Stimulated activated CD8-positive, alpha-beta memory T cell treated with anti-CD3 and anti-CD28 coated beads, Interleukin-15, amount 100 ng/mL, for 24 hours (primary cell): Measurements from ENCODE around the gene ZNF804A.

ENCODE experiments used
- DNase-seq: peaks from one replicate; pipeline ENCODE4 v3.0.0-alpha.2; 2020; ENCODE audit warnings: low read depth

ZNF804A gene

DNA sequence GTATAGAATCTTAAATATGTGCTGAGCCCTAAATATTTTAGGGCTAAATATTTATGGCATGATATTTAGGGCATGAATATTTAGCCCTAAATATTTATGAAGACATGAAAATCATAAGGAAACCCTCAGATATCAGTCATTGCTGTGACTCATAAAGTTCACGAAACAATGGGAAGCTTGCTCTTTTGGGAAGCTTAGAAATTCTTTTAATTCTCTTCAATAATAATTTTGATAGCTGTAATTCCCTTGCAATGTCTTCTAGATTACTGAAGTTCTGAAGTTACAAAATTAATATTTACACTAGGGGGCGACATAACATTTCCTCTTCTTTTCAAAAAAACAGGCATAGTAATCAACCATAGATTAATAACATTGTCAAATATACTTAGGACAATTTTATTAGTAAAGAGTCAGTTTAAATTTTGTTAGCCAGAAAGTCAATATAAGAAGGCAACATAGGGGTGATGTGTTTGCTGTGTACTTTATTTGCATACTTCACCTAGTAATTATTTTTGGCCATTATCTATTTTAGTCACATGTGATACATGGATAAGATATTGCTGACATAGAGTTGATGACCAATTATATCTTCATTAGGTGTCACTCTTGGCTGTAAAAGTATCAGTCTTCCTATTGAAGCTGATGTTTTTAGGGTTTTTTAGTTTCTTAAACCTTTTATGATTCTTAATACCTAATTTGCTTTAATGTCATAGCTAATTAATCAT, 13.2 kb downstream of the ZNF804A start:
- DNase-seq: no peak

DNA sequence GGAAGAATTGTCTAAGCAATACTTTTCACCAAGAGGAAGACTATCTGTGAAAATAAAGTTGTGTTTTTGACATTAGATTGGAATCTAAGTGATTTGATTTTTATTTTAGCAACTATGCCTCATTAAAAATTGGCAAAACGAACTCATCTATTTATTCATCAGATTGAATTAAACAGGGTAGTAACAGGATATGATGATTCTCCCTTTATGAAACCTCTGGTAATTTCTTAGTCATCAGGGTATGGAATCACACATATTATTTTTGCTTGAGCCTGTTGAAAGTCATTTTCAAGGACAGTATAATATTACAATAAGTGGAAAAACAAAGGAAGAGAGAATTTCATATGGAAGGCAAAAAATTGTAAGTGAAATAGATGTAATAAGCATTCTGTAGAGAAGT, 22.0 kb downstream of the ZNF804A start:
- DNase-seq: no peak

DNA sequence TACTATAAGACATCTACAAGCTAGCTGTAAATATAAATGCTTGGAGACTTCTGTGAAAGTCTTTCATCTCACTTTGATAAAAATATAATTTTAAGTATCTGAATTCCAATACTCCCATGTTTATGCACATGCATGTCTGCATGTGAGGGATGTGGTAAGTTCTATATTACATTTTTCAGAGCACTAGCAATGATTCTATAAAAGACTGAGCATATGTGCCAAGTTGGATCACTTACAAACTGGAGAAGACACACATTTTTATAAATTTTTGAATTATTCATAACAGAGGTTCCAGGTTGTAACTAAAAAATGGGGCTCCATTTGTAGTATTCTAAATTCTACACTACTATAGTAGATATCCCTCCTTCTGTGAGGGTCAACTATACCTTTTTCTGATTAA, 26.0 kb downstream of the ZNF804A start:
- no peak for DNase-seq

DNA sequence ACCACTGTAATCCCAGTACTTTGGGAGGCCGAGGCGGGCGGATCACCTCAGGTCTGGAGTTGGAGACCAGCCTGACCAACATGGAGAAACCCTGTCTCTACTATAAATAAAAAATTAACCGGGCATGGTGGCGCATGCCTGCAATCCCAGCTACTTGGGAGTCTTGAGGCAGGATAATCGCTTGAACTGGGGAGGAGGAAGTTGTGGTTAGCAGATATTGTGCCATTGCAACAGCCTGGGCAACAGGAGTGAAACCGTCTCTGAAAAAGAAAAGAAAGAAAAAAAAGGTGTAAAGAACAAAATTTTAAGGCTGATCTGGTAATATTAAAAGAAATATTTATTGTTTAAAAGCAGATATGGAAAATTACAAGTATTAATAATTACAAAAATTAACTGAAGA, 29.7 kb downstream of the ZNF804A start:
- DNase-seq: no peak

DNA sequence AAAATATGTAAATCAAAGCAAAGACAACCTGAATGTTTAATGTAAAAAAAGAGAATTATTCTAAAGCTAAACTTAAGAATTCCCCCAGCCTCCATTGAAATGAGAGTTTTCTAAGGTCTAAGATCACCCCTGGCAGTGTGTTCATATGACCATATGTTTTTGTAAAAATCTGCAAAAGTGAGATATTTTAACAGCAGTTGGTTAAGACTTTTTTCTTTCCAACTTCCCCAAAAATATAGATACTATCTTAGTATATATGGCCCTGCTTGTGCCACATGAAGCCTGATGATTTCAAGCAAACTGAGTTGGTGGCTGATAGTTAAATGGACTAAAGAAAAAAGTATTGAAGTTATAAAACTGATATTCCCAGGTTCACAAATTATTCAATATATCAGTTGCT, 35.4 kb downstream of the ZNF804A start:
- no peak for DNase-seq

DNA sequence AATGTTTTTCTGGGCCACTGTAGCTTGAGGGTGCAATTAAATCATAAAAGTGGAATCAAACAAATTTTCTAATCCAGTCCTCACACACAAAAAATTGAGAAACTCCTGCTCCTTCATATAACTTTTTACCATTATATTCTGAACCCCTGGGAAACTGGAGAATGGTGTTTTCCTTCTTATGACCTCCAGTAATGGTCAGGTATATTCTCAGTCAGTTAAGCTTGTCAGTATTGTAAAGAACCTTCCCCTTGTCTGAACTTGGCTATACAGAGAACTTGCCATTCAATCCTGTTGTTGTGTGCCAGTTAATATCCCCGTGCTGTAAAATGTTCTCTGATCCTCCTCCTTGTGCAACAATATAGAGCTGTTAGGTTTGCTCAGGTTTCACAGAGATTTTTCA, 39.5 kb downstream of the ZNF804A start:
- DNase-seq: no peak

DNA sequence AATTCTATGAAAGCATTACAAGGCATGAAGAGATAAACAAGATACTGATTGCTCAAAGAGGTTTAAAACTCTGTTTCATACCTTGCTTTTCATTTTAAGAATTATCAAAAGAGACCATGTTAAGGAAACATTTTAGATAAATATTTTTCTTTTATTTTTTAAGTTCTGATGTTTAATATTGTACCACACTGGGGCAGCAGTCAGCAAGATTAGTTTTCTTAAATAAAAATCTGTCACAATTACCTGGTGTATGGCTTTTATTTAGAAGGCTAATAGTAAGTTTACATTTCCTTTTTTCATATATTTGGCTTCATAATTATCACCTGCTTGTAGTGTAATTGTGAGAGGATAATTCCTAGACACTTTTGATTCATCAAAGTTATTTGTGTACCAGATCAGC, 46.4 kb downstream of the ZNF804A start:
- no peak for DNase-seq

DNA sequence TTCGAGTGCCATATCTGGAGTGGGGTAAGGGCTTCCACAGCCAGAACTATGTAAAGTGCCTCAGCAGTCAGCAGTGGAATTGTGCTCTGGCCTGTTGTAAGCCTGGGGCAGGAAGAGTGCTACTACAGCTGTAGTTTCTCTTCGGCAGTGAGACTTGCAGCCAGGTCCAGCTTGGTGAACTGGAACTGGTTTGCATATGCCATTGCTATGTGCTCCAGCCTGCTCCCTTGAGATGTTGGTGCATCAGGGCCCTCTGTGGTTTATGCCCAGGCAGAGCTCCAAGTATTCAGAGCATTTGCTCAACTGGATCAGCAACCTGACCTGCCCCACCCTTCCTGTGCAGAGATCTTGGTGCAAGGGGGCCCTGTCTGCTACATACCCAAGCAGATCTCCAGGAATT, 47.8 kb downstream of the ZNF804A start:
- DNase-seq: no peak

DNA sequence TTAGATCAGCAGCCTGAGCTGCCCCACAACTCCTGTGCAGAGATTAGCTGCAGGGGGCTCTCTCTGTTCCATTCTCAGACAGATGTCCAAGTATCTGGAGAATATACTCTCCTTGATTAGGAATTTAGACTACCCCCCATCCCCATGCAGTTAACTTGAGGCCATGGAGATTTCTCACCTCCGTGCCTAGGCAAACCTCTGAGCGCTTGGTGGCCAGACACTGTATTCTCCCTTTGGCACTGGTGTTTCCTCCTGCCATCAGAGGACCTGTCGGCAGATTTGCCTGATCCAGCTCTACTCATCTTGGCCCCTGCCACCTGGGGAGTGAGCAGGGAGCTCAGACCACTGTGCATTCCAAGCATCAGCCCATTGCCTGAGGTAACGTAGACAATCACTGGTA, 48.3 kb downstream of the ZNF804A start:
- no peak for DNase-seq

DNA sequence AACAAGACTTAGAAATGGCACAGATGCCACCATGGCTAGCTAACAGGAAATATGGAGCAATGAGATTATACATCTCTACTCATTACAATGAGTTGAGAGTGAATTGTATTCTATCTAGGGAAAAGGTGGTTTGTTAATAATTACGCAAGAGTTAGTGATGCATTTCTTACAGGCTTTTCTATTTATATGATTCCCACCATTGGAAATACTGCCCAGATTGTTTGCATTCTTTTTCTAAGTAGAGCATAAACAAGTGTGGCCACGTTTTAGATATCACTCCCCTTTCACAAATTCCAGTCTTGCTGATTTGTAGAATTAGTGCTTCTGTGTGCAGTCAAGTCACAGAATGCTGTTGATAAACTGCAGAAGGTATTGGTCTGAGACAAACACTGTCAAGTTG, 56.6 kb downstream of the ZNF804A start:
- DNase-seq: no peak

DNA sequence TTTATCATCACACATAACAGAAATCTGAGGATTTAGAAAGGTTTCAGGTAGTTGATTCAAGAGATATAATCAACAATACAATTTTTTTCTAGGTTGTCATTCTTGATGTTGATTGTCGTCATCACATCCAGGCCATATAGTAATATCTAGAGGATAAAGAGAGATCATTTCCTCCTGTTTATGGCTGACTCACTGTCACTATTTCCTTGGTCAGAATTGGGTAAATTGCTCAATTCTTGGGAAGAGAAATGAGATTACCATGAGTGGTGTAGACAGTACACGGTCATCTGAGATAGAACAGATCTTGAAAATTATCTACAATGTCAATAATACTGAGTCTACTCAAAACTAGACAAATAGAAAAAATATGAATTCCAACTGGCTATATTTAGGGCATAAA, 78.8 kb downstream of the ZNF804A start:
- no peak for DNase-seq

DNA sequence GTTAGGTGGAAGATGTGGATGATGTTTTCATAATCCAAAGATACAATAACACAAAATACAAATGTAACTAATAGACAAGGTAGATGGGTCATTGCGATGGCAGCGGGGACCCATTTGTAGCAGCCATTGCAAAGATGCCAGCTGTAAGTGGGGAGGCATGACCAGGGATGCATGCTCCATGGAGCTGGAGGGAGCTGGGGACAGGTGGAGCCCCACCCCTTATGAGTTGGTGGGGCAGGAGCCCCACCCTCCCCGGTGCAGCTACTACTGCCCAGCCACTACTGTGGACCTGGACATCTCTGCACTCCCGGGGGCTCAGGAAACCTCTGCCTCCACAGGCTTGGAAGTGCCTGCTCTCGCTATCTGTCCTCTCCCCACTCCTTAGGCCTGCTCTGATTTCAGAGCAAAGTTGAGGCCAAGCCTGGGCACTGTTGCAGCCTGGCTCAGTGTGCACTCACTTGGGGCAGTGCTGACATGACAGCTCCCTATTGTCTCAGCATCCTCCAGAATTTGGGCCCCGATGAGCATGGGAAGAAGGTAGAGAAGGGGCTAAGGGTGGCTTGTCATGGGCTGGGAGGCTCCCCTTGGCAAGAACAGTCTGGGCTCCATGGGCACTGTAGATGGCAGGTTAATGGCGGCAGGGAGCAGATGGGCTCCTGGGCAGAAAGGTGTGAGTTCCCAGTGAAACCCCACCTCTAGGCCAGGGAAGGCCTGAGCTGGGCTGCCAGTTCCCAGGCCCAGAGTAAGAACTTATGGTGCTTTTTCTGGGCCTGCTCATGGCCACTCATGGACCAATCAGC, 81.1 kb downstream of the ZNF804A start:
- no peak for DNase-seq

DNA sequence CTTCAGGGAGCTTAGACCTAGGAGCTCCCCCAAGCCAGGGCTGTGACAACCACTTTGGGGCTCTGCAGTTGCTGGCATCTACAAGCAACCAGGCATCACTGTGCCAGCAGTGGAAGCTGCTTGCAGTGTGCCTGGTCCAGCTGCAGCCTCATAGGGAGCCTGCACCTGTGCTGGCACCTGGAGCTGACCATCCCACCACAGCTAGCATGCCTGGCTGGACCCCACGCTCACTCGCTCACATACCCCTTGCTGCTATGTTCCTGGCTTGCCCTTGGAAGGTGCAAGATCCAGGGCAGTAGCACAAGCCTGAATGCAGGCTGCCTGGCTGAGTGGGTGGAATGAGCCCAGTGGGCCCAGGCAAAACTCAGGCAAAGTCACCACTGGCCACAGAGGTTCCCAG, 82.5 kb downstream of the ZNF804A start:
- DNase-seq: no peak

DNA sequence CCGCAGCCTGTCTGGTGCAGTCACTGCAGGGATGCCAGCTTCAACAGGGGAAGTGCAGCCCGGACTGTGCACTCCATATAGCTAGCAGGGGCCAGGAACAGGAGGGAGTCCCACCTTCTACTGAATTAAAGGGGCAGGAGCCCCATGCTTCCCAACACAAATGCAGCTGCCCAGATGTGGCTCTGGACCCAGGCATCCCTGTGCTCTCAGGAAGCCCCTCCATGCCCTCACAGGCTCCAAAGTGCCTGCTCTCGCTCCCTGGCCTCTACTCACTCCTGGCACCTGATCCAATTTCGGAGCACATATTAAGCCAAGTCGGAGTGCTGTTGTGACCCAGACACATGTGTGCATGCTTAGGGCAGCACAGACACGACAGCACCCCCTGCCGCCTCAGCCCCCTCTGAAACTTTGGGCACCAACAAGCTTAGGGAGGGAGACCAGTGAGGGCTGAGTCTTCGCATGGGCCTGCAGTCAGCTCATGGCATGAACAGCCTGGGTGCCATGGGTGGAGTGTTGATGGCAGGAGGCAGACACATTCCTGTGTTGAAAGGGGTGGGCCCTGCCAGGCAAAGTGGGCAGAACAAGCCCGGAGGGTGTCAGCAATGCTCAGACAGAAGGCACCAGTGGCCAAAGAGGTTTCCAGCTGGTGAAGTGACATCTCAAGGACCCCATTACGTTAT, 83.5 kb downstream of the ZNF804A start:
- no peak for DNase-seq

DNA sequence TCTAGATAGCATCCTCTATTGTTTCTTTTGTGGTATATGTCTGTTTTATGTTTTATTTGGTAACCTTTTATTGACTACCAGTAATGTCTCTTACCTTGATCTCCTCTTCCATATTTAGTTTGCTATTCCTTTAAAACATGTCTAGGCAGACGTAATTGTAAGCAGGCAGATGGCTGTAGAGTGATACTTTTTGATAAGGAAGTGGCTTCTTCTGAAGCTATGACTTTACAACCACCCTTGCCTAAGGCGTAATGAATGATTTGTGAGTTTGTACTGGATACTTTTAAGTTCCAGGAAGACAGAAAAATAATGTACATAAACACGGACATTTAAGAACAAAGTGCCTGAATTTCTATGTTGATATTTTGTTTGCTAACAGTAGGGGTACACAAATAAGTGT, 85.6 kb downstream of the ZNF804A start:
- no peak for DNase-seq

DNA sequence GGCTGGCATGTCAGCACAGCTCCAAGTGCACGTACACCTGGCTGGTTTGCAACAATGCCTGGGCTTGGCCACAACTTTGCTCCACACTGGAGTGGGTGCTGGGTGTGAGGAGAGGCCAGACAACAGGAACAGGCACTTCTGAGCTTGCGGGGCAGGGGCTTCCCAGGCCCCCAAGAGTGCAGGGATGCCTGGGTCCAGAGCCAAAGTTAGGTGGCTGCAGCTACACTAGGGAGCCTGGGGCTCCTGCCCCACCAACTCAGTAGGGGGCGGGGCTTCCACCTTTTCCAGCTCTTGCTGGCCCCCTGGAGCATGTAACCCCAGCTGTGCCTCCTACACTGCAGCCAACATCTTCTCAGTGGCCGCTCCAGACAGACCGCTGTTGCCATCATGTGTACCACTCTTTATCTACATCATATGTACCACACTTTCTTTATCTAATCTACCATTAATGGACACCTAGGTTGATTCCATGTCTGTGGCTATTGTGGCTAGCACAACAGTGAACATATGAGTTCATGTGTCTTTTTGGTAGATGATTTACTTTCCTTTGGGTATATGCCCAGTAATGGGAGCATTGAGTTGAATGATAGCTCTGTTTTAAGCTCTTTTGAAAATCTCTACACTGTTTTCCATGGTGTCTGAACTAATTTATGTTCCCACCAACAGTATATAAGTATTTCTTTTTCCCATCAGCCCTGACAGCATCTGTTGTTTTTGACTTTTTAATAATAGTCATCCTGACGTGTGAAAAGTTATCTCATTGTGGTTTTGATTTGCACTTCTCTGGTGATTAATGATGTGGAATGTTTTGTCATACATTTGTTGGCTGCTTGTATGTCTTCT, 87.9 kb downstream of the ZNF804A start:
- DNase-seq: no peak

DNA sequence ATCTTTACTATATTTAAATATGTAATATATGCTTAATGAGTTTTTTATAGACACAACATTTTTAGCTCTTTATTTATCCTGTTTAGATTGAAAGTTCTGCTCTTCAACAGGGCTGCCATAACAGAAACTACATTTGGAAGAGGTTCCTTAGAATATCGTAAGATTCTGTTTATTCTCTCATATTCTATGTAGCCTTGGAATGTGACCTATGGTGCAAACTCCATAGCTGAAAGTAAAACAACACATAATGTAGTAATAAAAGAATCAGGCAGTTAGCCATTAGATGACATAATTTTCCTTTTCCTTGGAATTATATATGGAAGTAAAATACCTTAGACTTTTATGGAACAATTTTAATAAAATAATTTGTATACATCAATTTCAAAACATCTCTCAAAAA, 91.3 kb downstream of the ZNF804A start:
- DNase-seq: no peak

DNA sequence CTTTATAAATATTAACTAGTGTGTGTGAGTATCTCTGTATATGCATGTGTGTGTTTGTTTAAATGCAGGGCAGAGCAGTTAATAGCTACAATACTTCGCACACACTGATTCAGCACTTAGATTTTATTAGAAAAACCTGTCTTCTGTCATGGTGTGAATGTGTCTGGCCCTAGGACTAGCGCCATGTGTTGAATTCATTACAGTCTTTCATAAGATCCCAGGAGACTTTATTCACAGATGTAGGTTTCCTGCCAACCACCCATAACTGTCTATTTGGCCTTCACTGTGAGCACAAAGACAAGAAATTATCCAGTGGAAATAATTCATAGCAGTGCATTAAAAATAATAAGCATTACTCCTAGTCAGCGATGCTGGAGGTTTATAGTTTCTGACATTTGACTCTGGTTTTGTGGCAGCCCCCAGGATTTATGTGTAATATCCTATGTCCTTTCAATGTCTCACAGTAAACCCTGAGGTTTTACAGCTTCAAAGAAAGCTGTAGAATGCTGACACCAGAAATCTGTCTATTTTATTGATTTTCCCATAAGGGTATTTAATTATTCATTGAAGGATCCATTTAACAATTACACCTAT, 93.9 kb downstream of the ZNF804A start:
- DNase-seq: no peak

DNA sequence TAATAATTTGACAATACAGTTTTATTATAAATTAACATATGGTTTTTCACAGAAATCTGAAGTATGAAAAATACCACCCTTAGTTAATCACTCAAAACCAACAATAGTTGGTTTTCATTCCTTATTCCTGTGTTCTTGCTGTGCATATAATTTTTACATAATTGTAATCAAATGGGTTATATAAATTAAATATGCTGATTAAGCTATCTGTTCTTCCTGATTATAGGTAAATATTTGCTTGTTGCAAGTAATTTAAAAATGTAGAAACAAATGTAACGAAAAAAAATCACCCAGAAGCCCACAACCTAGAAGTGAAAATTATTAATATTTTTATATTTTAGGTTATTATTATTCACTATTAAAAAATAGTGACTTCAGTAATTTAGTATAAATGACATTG, 98.3 kb downstream of the ZNF804A start:
- no peak for DNase-seq

DNA sequence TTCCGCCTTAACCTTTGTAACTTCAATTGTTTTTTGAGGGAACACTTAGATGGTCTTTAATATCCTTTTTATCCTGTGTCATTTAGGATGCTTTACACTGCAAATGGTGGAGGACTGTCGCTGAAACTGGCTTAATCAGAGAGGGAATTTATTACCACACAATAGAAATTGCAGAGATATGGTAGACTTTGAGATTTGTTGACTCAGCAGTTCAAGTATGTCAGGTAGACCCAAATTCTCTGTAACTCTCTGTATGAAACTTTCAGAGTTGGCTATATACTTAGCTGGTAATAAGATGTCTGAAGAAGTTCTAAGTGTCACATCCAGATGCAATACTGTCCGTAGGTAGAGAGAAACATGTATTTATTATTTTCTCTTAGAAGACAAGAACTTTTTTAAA, 100.1 kb downstream of the ZNF804A start:
- no peak for DNase-seq

DNA sequence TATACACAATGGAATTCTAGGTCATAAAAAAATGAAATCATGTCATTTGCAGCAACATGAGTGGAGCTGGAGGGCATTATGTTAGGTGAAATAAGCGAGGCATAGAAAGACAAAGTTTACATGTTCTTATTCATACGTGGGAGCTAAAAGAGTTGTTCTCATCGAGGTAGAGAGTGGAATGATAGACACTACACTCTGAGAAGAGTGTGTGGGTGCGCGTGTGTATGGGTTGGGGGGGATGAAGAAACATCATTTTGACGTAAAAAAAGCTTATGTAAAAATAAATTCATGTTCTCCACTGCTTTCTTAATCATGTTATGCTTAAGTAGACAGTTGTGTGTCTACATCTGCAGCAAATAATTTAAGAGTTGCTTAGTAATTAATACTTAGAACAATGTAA, 123.6 kb downstream of the ZNF804A start:
- DNase-seq: no peak

DNA sequence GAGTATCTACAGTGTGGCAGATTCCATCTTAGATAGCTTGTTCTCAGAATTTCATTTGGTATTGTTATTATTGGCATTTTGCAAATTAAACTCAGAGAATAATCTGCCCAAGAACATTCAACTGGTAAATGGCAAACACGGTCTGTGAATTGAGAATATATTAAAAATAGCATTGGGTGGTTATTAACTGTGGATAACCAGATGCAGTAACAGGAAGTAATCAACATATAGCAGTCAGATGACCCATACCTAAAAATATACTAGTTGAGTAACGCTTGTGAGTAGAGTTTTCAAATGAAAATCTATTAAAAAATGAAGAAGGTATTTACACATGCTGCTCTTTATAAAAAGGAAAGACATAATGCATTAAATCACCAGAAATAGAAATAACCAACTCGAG, 129.5 kb downstream of the ZNF804A start:
- no peak for DNase-seq
